DOHH2 (cell line): Measurements from ENCODE around the gene VAPB.

Source experiments
- H3F3A ChIP-seq: fragments of 200-600 bp; sonication (generic), shearing (Covaris generic); 2 replicates; pipeline ENCODE4 v1.6.0; 2016; ENCODE audit warnings: antibody characterized with exemption, mild to moderate bottlenecking; ENCODE audit not compliant: control insufficient read depth, insufficient read depth
- H3K27ac ChIP-seq: fragments of 200-600 bp; sonication (generic); 2 replicates; pipeline ENCODE4 v1.5.1; 2014; ENCODE audit warnings: low read depth, mild to moderate bottlenecking, low read length, moderate library complexity
- H3K27me3 ChIP-seq: fragments of 200-600 bp; sonication (generic); 2 replicates; pipeline ENCODE4 v1.6.1; 2014; ENCODE audit warnings: mild to moderate bottlenecking, low read length, mixed read lengths; ENCODE audit not compliant: control insufficient read depth
- H3K36me3 ChIP-seq: fragments of 200-600 bp; sonication (generic); 2 replicates; pipeline ENCODE4 v1.6.1; 2014; ENCODE audit warnings: mild to moderate bottlenecking, low read length, moderate library complexity, mixed read lengths; ENCODE audit not compliant: control insufficient read depth
- H3K4me1 ChIP-seq: fragments of 200-600 bp; sonication (generic); 2 replicates; pipeline ENCODE4 v1.6.1; 2014; ENCODE audit warnings: mild to moderate bottlenecking, low read length, mixed read lengths; ENCODE audit not compliant: control insufficient read depth
- H3K4me2 ChIP-seq: fragments of 200-600 bp; sonication (generic); 2 replicates; pipeline ENCODE4 v1.6.0; 2014; ENCODE audit warnings: mild to moderate bottlenecking, low read length, moderate library complexity
- H3K4me3 ChIP-seq: fragments of 200-600 bp; sonication (generic); 2 replicates; pipeline ENCODE4 v1.5.1; 2014; ENCODE audit warnings: mild to moderate bottlenecking, low read length, mixed read lengths
- H3K79me2 ChIP-seq: fragments of 200-600 bp; sonication (generic); 2 replicates; pipeline ENCODE4 v1.6.1; 2014; ENCODE audit warnings: mild to moderate bottlenecking, low read length, mixed read lengths; ENCODE audit not compliant: control insufficient read depth
- H3K9me2 ChIP-seq: fragments of 200-600 bp; sonication (generic); replicated peaks from 2 replicates; pipeline ENCODE4 v1.6.1; 2014; ENCODE audit warnings: mild to moderate bottlenecking, low read length, mixed read lengths; ENCODE audit not compliant: control insufficient read depth
- H3K9me3 ChIP-seq: fragments of 200-600 bp; sonication (generic); 2 replicates; pipeline ENCODE4 v1.6.1; 2014; ENCODE audit warnings: antibody characterized with exemption, low read length, mixed read lengths; ENCODE audit not compliant: control insufficient read depth, insufficient read depth
- H4K20me1 ChIP-seq: fragments of 200-600 bp; sonication (generic); 2 replicates; pipeline ENCODE4 v1.6.0; 2014; ENCODE audit warnings: low read depth, mild to moderate bottlenecking, antibody characterized with exemption, low read length, moderate library complexity; ENCODE audit not compliant: control insufficient read depth, insufficient read depth
- EZH2phosphoT487 ChIP-seq: fragments of 200-600 bp; sonication (generic); IDR thresholded peaks from 2 replicates; pipeline ENCODE4 v1.6.1; 2017; ENCODE audit warnings: borderline replicate concordance, mild to moderate bottlenecking, antibody characterized with exemption, low read length, moderate library complexity, mixed read lengths
- TF ChIP-seq, protein P1 (sequence below): fragments of 200-600 bp; sonication (generic); IDR thresholded peaks from one replicate; pipeline ENCODE4 v1.5.1; 2014; ENCODE audit warnings: antibody characterized with exemption, mild to moderate bottlenecking, low read depth, low read length; ENCODE audit not compliant: poor library complexity, severe bottlenecking

The VAPB gene

DNA sequence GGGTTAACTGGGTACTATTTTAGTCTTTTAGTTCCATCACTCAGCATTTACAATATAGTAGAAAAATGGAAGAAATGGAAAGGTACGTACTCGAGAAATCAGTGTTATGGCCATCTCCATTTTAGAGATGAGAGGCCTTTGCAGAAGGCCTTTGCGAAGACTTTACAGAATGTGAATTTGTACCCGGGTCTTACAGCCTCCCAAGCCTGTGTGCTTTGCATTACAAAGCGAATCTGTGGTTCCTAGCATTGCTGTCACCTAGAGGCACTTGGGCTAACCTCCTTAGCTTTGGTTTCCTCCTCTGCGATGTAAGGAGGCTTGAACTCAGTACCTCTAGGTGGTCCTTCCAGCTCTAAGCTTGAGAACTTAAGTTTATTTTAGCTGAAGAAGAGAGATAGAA lies 10.9 kb downstream of the VAPB start:
- Histone ChIP-seq H3K9me3 (no peaks in the 10 kb centered on the region), H4K20me1 (peaks cover 54% of the 10 kb centered on the region), H3F3A (peaks cover 3% of the 10 kb centered on the region; the same call in 1 of the 2 replicates), H3K4me2 (no peak overlapping the region), H3K27me3 (no peaks in the 10 kb centered on the region), H3K79me2 (peaks cover 100% of the 10 kb centered on the region), H3K27ac (no peak overlapping the region), H3K4me3 (no peak overlapping the region), H3K9me2 (no peaks in the 10 kb centered on the region), H3K4me1 (peaks cover 46% of the 10 kb centered on the region), H3K36me3 (peaks cover 44% of the 10 kb centered on the region)
- TF ChIP-seq, protein P1, sequence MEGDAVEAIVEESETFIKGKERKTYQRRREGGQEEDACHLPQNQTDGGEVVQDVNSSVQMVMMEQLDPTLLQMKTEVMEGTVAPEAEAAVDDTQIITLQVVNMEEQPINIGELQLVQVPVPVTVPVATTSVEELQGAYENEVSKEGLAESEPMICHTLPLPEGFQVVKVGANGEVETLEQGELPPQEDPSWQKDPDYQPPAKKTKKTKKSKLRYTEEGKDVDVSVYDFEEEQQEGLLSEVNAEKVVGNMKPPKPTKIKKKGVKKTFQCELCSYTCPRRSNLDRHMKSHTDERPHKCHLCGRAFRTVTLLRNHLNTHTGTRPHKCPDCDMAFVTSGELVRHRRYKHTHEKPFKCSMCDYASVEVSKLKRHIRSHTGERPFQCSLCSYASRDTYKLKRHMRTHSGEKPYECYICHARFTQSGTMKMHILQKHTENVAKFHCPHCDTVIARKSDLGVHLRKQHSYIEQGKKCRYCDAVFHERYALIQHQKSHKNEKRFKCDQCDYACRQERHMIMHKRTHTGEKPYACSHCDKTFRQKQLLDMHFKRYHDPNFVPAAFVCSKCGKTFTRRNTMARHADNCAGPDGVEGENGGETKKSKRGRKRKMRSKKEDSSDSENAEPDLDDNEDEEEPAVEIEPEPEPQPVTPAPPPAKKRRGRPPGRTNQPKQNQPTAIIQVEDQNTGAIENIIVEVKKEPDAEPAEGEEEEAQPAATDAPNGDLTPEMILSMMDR: no peak
- TF ChIP-seq EZH2phosphoT487: no peak

DNA sequence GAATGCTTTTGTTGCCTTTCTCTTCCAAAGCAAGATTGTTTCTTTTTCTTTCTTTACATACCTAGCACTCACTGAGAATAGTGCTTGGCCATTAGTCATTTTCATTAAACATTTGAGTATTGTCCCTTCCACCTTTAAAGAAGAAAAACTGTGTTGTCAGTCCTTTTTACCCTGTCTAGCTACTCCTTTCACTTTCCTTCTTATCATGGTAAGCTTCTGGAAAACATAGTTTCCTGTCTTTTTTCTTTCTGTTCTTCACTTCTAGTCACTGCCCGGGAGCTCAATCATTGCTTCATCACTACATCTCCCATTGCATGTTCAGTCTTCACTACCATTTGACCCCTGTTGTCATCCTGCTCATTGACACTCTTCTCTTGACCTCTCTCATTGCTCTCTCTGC lies 12.1 kb downstream of the VAPB start:
- Histone ChIP-seq H4K20me1 (peaks cover 48% of the 10 kb centered on the region), H3K27me3 (no peaks in the 10 kb centered on the region), H3K4me2 (no peak overlapping the region), H3K27ac (no peak overlapping the region), H3K9me3 (no peaks in the 10 kb centered on the region), H3K9me2 (no peaks in the 10 kb centered on the region), H3K4me1 (peaks cover 54% of the 10 kb centered on the region), H3F3A (peaks cover 3% of the 10 kb centered on the region), H3K79me2 (peaks cover 100% of the 10 kb centered on the region), H3K36me3 (peaks cover 34% of the 10 kb centered on the region), H3K4me3 (no peak overlapping the region)
- no peak for TF ChIP-seq EZH2phosphoT487
- TF ChIP-seq, protein P1: no peak

- H3K27me3 ChIP-seq: no peaks in the 10 kb centered on the region
- 0 out of 2 replicates have a peak overlapping the region, but pooled peaks have one; percentile 9 for H3K4me2 ChIP-seq
- H3K9me2 ChIP-seq: no peaks in the 10 kb centered on the region
- H3K27ac ChIP-seq: no peak overlapping the region
- H3K4me3 ChIP-seq: no peak overlapping the region
- peaks cover 62% of the 10 kb centered on the region for H3K4me1 ChIP-seq
- peaks cover 40% of the 10 kb centered on the region for H4K20me1 ChIP-seq
- TF ChIP-seq, protein P1: no peak
- no peak for TF ChIP-seq EZH2phosphoT487
- peaks cover 25% of the 10 kb centered on the region for H3K36me3 ChIP-seq
- H3K9me3 ChIP-seq: no peaks in the 10 kb centered on the region
- H3F3A ChIP-seq: peaks cover 12% of the 10 kb centered on the region
- peaks cover 100% of the 10 kb centered on the region for H3K79me2 ChIP-seq
Measured at GRCh38 chr20:58402305-58402704, 13.3 kb downstream of the VAPB start.

GRCh38 chr20:58402827-58403226 lies 13.8 kb downstream of the VAPB start:
- H4K20me1 ChIP-seq: peaks cover 35% of the 10 kb centered on the region
- no peak overlapping the region; the same call in 1 of the 2 replicates for H3K4me2 ChIP-seq
- peaks cover 15% of the 10 kb centered on the region for H3F3A ChIP-seq
- TF ChIP-seq, protein P1: no peak
- TF ChIP-seq EZH2phosphoT487: no peak
- no peaks in the 10 kb centered on the region for H3K9me3 ChIP-seq
- peaks cover 20% of the 10 kb centered on the region for H3K36me3 ChIP-seq
- H3K27me3 ChIP-seq: no peaks in the 10 kb centered on the region
- no peak overlapping the region for H3K27ac ChIP-seq
- H3K4me3 ChIP-seq: no peak overlapping the region
- H3K9me2 ChIP-seq: no peaks in the 10 kb centered on the region
- peaks cover 100% of the 10 kb centered on the region for H3K79me2 ChIP-seq
- peaks cover 68% of the 10 kb centered on the region for H3K4me1 ChIP-seq
